ENCODE measurements around the gene ABI3BP.

Gene ABI3BP, protein sequence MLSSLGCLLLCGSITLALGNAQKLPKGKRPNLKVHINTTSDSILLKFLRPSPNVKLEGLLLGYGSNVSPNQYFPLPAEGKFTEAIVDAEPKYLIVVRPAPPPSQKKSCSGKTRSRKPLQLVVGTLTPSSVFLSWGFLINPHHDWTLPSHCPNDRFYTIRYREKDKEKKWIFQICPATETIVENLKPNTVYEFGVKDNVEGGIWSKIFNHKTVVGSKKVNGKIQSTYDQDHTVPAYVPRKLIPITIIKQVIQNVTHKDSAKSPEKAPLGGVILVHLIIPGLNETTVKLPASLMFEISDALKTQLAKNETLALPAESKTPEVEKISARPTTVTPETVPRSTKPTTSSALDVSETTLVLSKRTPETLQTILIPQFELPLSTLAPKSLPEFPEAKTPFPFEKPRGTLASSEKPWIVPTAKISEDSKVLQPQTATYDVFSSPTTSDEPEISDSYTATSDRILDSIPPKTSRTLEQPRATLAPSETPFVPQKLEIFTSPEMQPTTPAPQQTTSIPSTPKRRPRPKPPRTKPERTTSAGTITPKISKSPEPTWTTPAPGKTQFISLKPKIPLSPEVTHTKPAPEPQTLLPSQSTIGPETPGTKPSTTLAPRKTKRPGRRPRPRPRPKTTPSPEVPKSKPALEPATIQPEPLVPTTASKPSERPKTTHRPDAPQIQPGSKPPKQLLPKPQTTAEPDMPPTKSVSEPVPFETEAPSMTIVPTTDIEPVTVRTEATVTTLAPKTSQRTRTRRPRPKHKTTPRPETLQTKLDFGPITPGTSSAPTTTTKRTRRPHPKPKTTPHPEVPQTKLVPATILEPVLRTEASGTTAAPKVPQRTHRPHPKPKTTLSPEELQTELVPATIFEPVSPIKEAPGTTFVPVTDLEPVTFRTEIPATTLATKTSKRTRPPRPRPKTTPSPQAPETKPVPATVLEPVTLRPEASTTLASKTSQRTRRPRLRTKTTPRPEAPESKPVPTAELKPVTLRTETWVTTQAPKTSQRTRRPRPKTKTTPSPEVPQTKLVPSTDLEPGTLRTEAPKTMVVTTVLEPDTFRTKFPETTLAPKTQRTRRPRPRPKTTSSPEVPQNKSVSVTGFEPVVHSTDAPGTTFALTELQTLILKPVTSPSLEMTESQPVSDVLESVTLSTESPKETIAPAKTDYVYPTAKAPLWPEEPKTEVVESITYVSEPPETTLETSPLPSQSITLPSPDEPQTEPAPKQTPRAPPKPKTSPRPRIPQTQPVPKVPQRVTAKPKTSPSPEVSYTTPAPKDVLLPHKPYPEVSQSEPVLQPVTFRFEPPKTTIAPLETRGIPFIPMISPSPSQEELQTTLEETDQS (N-terminal part only)

DNA sequence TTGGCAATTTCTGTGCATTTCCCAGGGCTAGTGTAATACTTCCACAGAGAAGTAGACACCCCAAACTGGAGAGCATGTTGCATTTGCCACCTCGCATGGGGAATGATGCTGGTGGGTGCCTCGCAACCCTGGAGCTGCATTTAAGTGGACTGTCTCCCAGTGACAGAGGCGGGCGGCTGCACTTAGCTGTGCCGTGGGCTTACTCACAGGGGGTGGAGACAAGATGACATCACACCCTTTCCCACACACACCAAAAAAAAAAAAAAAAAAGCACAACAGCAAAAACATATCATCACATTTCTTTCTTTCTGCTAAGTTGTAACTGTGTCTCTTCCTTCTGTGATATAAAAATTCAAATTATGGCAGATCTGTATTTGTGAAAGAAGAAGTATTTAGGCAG is at the start of gene ABI3BP:
ABI3BP (minus strand) TSS at position 113 of the 400 bp plus-strand sequence; CDS start at position 76, 37 bp downstream.
- no peak within 1 kb of the TSS for H3K4me3 ChIP-seq (ENCODE audit: low read depth, low read length)
- TF ChIP-seq, protein P1, sequence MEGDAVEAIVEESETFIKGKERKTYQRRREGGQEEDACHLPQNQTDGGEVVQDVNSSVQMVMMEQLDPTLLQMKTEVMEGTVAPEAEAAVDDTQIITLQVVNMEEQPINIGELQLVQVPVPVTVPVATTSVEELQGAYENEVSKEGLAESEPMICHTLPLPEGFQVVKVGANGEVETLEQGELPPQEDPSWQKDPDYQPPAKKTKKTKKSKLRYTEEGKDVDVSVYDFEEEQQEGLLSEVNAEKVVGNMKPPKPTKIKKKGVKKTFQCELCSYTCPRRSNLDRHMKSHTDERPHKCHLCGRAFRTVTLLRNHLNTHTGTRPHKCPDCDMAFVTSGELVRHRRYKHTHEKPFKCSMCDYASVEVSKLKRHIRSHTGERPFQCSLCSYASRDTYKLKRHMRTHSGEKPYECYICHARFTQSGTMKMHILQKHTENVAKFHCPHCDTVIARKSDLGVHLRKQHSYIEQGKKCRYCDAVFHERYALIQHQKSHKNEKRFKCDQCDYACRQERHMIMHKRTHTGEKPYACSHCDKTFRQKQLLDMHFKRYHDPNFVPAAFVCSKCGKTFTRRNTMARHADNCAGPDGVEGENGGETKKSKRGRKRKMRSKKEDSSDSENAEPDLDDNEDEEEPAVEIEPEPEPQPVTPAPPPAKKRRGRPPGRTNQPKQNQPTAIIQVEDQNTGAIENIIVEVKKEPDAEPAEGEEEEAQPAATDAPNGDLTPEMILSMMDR (IDR thresholded peaks at IDR 0.05; ENCODE audit: low read depth, low read length, missing control alignments) = no peak
- no peak for DNase-seq (ENCODE audit: low read depth)

DNA sequence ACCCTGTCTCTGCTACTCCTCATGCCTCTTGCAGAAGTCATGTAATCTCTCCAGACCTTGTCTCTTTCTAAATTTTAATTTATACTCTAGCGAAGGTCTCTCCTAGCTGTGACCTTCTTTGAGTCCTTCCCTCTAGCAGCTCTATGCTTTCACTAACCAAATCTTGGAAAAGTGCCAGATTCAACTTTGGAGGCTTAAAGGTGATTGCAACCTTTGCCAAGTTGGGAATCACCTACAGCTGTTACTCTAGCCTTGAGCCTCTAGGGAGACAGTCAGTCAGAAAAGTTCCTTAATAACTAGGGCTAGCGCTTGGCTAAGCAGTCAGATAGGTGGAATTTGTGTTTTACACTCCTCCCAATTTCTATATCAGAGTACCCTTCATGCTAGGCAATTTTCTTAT is 46.1 kb upstream of the ABI3BP start:
- DNase-seq (ENCODE audit: low read depth) = no peak
- TF ChIP-seq, protein P1 (IDR thresholded peaks at IDR 0.05; ENCODE audit: low read depth, low read length, missing control alignments) = no peak

DNA sequence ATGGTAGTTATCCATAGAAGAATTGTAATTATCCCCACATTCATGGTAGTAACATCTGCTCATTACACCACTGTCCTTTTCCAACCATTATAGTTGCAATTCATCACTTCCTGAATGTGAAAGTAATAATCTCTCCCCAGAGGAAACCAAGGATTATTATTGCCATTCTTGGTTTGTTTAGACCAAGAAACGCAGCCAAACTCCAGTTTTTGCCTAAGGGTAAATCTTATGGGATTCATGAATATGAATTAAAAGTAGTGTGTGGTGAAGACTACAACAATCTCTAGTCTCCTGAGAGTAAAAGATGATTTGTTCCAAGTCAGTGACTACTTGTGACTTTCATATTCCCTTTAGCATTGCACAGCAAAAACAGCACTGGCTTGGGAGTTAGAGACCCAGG is 45.7 kb upstream of the ABI3BP start:
- H3K4me3 ChIP-seq (ENCODE audit: low read depth, low read length) = no peak overlapping the region
- no peak for DNase-seq (ENCODE audit: low read depth)
- TF ChIP-seq, protein P1 (IDR thresholded peaks at IDR 0.05; ENCODE audit: low read depth, low read length, missing control alignments) = no peak

More for the DNA sequence above, 46.1 kb upstream of the ABI3BP start:
- H3K4me3 ChIP-seq (ENCODE audit: low read depth, low read length) = no peak overlapping the region

DNA sequence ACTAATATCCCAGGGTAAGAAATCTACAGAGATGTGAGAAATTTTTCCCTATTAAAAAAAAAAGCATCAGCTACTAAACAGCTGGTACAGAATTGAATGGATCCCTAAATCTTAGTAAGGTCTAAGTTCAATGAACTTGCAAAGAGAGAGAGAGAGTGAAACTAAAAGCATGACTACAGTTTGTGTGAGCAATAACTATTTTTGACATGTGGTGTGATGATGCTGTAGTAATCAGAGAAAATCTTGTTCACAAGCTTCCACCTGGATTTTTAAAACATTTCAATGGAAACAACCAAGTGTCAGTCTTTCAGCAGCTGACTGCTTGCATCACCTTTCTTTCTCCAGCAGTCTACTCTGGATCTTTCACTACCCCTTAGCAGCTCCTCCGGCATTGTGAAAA is 45.2 kb upstream of the ABI3BP start:
- H3K4me3 ChIP-seq (ENCODE audit: low read depth, low read length) = no peak overlapping the region
- DNase-seq (ENCODE audit: low read depth) = no peak
- TF ChIP-seq, protein P1 (IDR thresholded peaks at IDR 0.05; ENCODE audit: low read depth, low read length, missing control alignments) = no peak

DNA sequence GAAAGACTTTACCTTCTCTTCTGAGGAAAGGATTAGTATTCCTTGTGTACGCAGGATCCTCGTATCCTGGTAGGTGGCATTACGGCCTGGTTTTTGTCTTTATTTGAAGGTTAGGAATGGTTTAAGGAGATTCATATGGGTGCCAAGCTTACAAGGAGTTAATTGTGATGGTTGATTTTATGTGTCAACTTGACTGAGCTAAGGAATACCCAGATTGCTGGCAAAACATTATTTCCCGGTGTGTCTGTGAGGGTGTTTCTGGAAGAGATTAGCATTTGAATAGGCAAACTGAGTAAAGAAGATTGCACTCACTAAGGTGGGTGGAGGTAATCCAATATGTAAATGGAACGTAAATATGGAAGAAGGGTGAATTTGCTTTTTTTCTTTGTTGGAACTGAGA is 44.4 kb upstream of the ABI3BP start:
- TF ChIP-seq, protein P1 (IDR thresholded peaks at IDR 0.05; ENCODE audit: low read depth, low read length, missing control alignments) = no peak
- no peak for DNase-seq (ENCODE audit: low read depth)
- H3K4me3 ChIP-seq (ENCODE audit: low read depth, low read length) = no peak overlapping the region

DNA sequence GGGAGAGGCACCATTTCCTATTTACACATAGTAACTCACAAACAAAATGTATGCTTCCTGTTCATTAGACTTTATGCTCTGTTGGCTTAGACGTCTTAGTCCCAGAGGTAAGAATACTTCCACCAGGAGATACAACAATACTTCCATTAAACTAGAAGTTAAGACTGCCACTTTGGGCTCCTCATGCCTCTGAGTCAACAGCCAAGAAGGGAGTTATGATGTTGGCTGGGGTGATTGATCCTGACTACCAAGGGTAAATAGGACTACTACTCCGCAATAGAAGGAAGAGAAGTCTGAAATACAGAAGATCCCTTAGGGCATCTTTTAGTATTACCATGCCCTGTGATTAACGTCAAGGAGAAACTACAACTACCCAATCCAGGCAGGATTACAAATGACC is 43.5 kb upstream of the ABI3BP start:
- DNase-seq (ENCODE audit: low read depth) = no peak
- TF ChIP-seq, protein P1 (IDR thresholded peaks at IDR 0.05; ENCODE audit: low read depth, low read length, missing control alignments) = no peak
- no peak overlapping the region for H3K4me3 ChIP-seq (ENCODE audit: low read depth, low read length)

All from GM12864 (cell line).